Measurements from ENCODE around the gene DLGAP1. TPM values are rescaled to one million over a fixed set of nuclear protein-coding genes. Genes with fewer than 3 reads are reported as not detected.
A peak's percentile ranks its signal among the peaks of the same experiment; 100 is the strongest.
"Not testable (repeated sequence)": the region's sequence is repeated elsewhere in the genome, so short reads cannot be mapped to it uniquely, and the experiment has no call there.

Gene DLGAP1
- total and polyA plus RNA-seq, 2 donors (not counting 1 experiment from before 2014, with no cell fraction given), result 0.07 to 0.61 TPM

DNA sequence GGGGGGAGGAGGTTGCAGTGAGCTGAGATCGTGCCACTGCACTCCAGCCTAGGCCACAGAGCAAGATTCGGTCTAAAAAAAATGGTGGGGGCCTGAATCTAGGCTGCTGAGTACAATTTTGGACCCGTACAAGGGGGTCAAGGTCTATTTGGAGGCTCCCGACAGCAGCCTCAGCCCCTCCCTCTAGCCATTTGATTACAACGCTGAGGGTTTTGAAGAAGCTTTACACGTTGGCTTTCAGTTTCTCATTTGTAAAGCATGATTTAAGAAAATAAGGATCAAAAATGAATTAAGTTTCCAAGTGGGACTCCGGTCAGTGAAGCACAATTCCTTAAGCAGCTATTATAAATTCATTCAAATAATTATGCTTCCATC, 871.2 kb downstream of the DLGAP1 start:
- peaks cover 47% of the 10 kb centered on the region for H3K4me1 Mint-ChIP-seq
- intact Hi-C loops (cut with micrococcal nuclease), result no loop called here
- H3K4me3 ChIP-seq (ENCODE audit: control extremely low read depth in 1 of 5, extremely low read depth in 1 of 5, insufficient read depth in 1 of 5, low read depth in 2 of 5, low read length in 4 of 5), result no peak overlapping the region
- H3K27ac ChIP-seq (ENCODE audit: low read length in 2 of 2), result peak overlapping the region in 1 of 2 donors; percentile 36
- WGBS (ENCODE audit: insufficient coverage), result 96% methylated on average over 4 of the region's 7 CpGs
- peak overlapping the region; percentile 69 for H3K4me2 ChIP-seq (replicated peaks; ENCODE audit: low read depth, low read length, poor library complexity, severe bottlenecking)
- H3K9me3 ChIP-seq (ENCODE audit: control extremely low read depth in 1 of 3, control insufficient read depth in 2 of 3, insufficient read depth in 1 of 3, low read length in 2 of 3), result peaks cover 0 to 9% (median 9%) of the 10 kb centered on the region in 3 donors
- ATAC-seq (ENCODE audit: low read depth) (no peak), DNase-seq (peak; percentile 21)
- no peak overlapping the region for H3K9ac ChIP-seq (ENCODE audit: low read length)
- peak overlapping the region; percentile 54 for H3K27ac Mint-ChIP-seq
- no peaks in the 10 kb centered on the region for H3K27me3 Mint-ChIP-seq
- ChIA-PET POLR2A (interaction anchor here (1.4 to 3.4 kb wide), 2 partner anchors 10 to 133 kb away, joined by 7 to 44 read pairs; no protein-coding TSS in a partner anchor), CTCF (interaction anchor here (1.2 to 3.7 kb wide), 5 partner anchors 11 to 301 kb away, joined by 3 to 52 read pairs (median 25); no protein-coding TSS in a partner anchor)
- no peaks in the 10 kb centered on the region for H4K20me1 ChIP-seq (ENCODE audit: control insufficient read depth, insufficient read depth, low read length, poor library complexity, severe bottlenecking)
- peaks cover 42 to 43% of the 10 kb centered on the region in 2 donors for H3K4me1 ChIP-seq (ENCODE audit: control insufficient read depth in 2 of 2, insufficient read depth in 2 of 2, low read length in 2 of 2)
- no peaks in the 10 kb centered on the region for H3K79me2 ChIP-seq (ENCODE audit: control insufficient read depth, insufficient read depth, low read length)
- no peaks in the 10 kb centered on the region for H3K9me3 Mint-ChIP-seq (ENCODE audit: insufficient read depth)
- H3K36me3 ChIP-seq (replicated peaks in 1 of 2; ENCODE audit: control extremely low read depth in 1 of 2, control insufficient read depth in 1 of 2, extremely low read depth in 1 of 2, insufficient read depth in 2 of 2, low read length in 1 of 2), result no peaks in the 10 kb centered on the region
- no peak for TF ChIP-seq EZH2 (IDR thresholded peaks at IDR 0.05; ENCODE audit: borderline replicate concordance, insufficient read depth, low read depth, low read length, poor library complexity, severe bottlenecking)
- TF ChIP-seq, protein P1, sequence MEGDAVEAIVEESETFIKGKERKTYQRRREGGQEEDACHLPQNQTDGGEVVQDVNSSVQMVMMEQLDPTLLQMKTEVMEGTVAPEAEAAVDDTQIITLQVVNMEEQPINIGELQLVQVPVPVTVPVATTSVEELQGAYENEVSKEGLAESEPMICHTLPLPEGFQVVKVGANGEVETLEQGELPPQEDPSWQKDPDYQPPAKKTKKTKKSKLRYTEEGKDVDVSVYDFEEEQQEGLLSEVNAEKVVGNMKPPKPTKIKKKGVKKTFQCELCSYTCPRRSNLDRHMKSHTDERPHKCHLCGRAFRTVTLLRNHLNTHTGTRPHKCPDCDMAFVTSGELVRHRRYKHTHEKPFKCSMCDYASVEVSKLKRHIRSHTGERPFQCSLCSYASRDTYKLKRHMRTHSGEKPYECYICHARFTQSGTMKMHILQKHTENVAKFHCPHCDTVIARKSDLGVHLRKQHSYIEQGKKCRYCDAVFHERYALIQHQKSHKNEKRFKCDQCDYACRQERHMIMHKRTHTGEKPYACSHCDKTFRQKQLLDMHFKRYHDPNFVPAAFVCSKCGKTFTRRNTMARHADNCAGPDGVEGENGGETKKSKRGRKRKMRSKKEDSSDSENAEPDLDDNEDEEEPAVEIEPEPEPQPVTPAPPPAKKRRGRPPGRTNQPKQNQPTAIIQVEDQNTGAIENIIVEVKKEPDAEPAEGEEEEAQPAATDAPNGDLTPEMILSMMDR (IDR thresholded peaks at IDR 0.05), result no peak
- no peaks in the 10 kb centered on the region for H3K27me3 ChIP-seq (replicated peaks in 1 of 4; ENCODE audit: control extremely low read depth in 1 of 4, control insufficient read depth in 3 of 4, insufficient read depth in 4 of 4, low read length in 3 of 4)
- no peak overlapping the region for H2AFZ ChIP-seq (ENCODE audit: insufficient read depth, low read depth, low read length, poor library complexity, severe bottlenecking)
- H3K4me3 Mint-ChIP-seq, result no peak overlapping the region

DNA sequence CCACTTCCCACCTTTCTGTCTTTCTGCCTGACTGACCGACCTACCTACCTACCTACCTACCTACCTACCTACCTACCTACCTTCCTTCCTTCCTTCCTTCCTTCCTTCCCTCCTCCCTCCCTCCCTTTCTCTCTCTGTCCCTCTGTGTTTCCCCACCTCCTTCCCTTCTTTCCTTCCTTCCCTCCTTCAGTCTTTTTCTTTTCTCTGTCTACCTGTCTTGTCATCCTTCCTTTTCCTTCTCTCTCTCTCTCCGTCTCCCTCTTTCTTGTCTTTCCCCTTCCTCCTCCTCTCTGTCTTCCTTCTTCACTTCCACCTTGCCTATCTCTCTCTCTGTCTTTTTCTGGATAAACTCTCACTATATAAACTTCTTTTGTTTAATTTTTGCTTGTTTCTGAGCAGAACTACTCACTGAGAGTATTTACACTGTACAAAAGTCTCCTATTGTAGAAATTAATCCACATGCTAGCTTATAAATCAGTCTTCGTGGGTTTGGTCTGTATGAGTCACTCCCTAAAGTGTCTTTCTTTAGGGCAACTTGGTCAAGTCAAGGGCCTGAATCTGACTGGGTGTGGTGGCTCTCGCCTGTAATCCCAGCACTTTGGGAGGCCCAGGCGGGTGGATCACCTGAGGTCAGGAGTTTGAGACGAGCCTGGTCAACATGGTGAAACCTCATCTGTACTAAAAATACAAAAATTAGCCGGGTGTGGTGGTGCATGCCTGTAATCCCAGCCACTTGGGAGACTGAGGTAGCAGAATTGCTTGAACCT, 871.8 kb downstream of the DLGAP1 start:
- DNase-seq; intact Hi-C loops (cut with micrococcal nuclease); H3K27me3 ChIP-seq (replicated peaks in 1 of 4; ENCODE audit: control extremely low read depth in 1 of 4, control insufficient read depth in 3 of 4, insufficient read depth in 4 of 4, low read length in 3 of 4); H3K27ac ChIP-seq (ENCODE audit: low read length in 2 of 2); H3K27me3 Mint-ChIP-seq; H4K20me1 ChIP-seq (ENCODE audit: control insufficient read depth, insufficient read depth, low read length, poor library complexity, severe bottlenecking); H3K79me2 ChIP-seq (ENCODE audit: control insufficient read depth, insufficient read depth, low read length); H3K9ac ChIP-seq (ENCODE audit: low read length); H3K36me3 ChIP-seq (replicated peaks in 1 of 2; ENCODE audit: control extremely low read depth in 1 of 2, control insufficient read depth in 1 of 2, extremely low read depth in 1 of 2, insufficient read depth in 2 of 2, low read length in 1 of 2); H3K4me3 ChIP-seq (ENCODE audit: control extremely low read depth in 1 of 5, extremely low read depth in 1 of 5, insufficient read depth in 1 of 5, low read depth in 2 of 5, low read length in 4 of 5); H3K9me3 ChIP-seq (ENCODE audit: control extremely low read depth in 1 of 3, control insufficient read depth in 2 of 3, insufficient read depth in 1 of 3, low read length in 2 of 3); ATAC-seq (ENCODE audit: low read depth); H2AFZ ChIP-seq (ENCODE audit: insufficient read depth, low read depth, low read length, poor library complexity, severe bottlenecking); H3K9me3 Mint-ChIP-seq (ENCODE audit: insufficient read depth): not testable (repeated sequence)
- Mint-ChIP-seq H3K27ac (peak overlapping the region; percentile 54), H3K4me1 (peaks cover 47% of the 10 kb centered on the region), H3K4me3 (peak overlapping the region; percentile 13)
- Histone ChIP-seq H3K4me2 (replicated peaks; ENCODE audit: low read depth, low read length, poor library complexity, severe bottlenecking) (peak overlapping the region; percentile 69), H3K4me1 (ENCODE audit: control insufficient read depth in 2 of 2, insufficient read depth in 2 of 2, low read length in 2 of 2) (peaks cover 42 to 43% of the 10 kb centered on the region in 2 donors)
- ChIA-PET POLR2A (interaction anchor here (1.4 to 3.4 kb wide), 2 partner anchors 11 to 132 kb away, joined by 7 to 44 read pairs; no protein-coding TSS in a partner anchor), CTCF (interaction anchor here (1.2 to 3.7 kb wide), 4 partner anchors 12 to 286 kb away, joined by 3 to 52 read pairs (median 35); no protein-coding TSS in a partner anchor)
- 86% methylated on average over 5 of the region's 7 CpGs for WGBS (ENCODE audit: insufficient coverage)
